ENCODE data around the gene RHBDD1.

- TF ChIP-seq CTCF (IDR thresholded peaks at IDR 0.05) (no peak), POLR2A (IDR thresholded peaks at IDR 0.05) (no peak)
Measured at GRCh38 chr2:226959418-226959817, 123.6 kb downstream of the RHBDD1 start.
